Mesothelial cell of epicardium (in vitro differentiated cells): ENCODE measurements around the gene MYO9B. TPM values are rescaled to one million over a fixed set of nuclear protein-coding genes. Genes with fewer than 3 reads are reported as not detected.
"Not testable (repeated sequence)": the region's sequence is repeated elsewhere in the genome, so short reads cannot be mapped to it uniquely, and the experiment has no call there.

Experiments used
- DNase-seq, 2 experiments: peaks; one replicate each; pipeline ENCODE4 v3.0.0; 2021; ENCODE audit warnings: low spot score in 2 of 2; ENCODE audit not compliant: unreplicated experiment in 2 of 2
- H3K27ac Mint-ChIP-seq: 2 replicates; pipeline ENCODE4 v1.8.0; 2021; ENCODE audit warnings: mixed read lengths
- H3K27me3 Mint-ChIP-seq: 2 replicates; pipeline ENCODE4 v1.8.0; 2021; ENCODE audit warnings: low read depth, mixed read lengths
- H3K36me3 Mint-ChIP-seq: 2 replicates; pipeline ENCODE4 v1.8.0; 2021; ENCODE audit warnings: mixed read lengths
- H3K4me1 Mint-ChIP-seq: 2 replicates; pipeline ENCODE4 v1.8.0; 2021; ENCODE audit warnings: mixed read lengths
- H3K4me3 Mint-ChIP-seq: 2 replicates; pipeline ENCODE4 v1.8.0; 2021; ENCODE audit warnings: mild to moderate bottlenecking, moderate library complexity, mixed read lengths
- H3K9me3 Mint-ChIP-seq: 2 replicates; pipeline ENCODE4 v1.8.0; 2021; ENCODE audit warnings: mixed read lengths
- CTCF ChIP-seq: fragments of 200-600 bp; sonication (generic); IDR thresholded peaks from one replicate; pipeline ENCODE4 v1.5.0; 2021; ENCODE audit warnings: antibody characterized with exemption; ENCODE audit not compliant: unreplicated experiment
- total RNA-seq: library from RNA; stranded (reverse); gene quantifications from 3 replicates; pipeline ENCODE4 v1.2.1, GENCODE V29; 2021

The MYO9B gene
- total RNA-seq, 1 donor from 2014 or later = 90.8 TPM

GRCh38 chr19:17138937-17139598, 63.5 kb downstream of the MYO9B start:
- no peak for DNase-seq
- H3K4me1 Mint-ChIP-seq = peaks cover 28% of the 10 kb centered on the region

GRCh38 chr19:17144771-17145170, 69.2 kb downstream of the MYO9B start:
- H3K36me3 Mint-ChIP-seq = peaks cover 19% of the 10 kb centered on the region
- H3K27me3 Mint-ChIP-seq, DNase-seq, H3K4me1 Mint-ChIP-seq, H3K4me3 Mint-ChIP-seq, H3K9me3 Mint-ChIP-seq, H3K27ac Mint-ChIP-seq: not testable (repeated sequence)

More at GRCh38 chr19:17138937-17139598, 63.5 kb downstream of the MYO9B start:
- no peak overlapping the region for H3K4me3 Mint-ChIP-seq
- H3K9me3 Mint-ChIP-seq = no peaks in the 10 kb centered on the region
- no peaks in the 10 kb centered on the region for H3K27me3 Mint-ChIP-seq
- H3K27ac Mint-ChIP-seq = no peak overlapping the region
- peaks cover 13% of the 10 kb centered on the region for H3K36me3 Mint-ChIP-seq
- TF ChIP-seq CTCF = no peak

- Mint-ChIP-seq H3K4me1 (peaks cover 4% of the 10 kb centered on the region), H3K27me3 (no peaks in the 10 kb centered on the region), H3K9me3 (no peaks in the 10 kb centered on the region), H3K4me3 (no peak overlapping the region), H3K27ac (no peak overlapping the region), H3K36me3 (peaks cover 19% of the 10 kb centered on the region)
- no peak for TF ChIP-seq CTCF
- DNase-seq = no peak
These were observed 70.2 kb downstream of the MYO9B start for GRCh38 chr19:17145546-17146497.

GRCh38 chr19:17148130-17148529, 72.6 kb downstream of the MYO9B start:
- H3K4me3 Mint-ChIP-seq = no peak overlapping the region

GRCh38 chr19:17149393-17150135, 74.0 kb downstream of the MYO9B start:
- Mint-ChIP-seq H3K4me1 (peaks cover 4% of the 10 kb centered on the region), H3K36me3 (peaks cover 26% of the 10 kb centered on the region), H3K4me3 (no peak overlapping the region), H3K9me3 (no peaks in the 10 kb centered on the region), H3K27ac (peak overlapping the region; percentile 39), H3K27me3 (no peaks in the 10 kb centered on the region)
- TF ChIP-seq CTCF = no peak
- no peak for DNase-seq

More at GRCh38 chr19:17148130-17148529, 72.6 kb downstream of the MYO9B start:
- peaks cover 4% of the 10 kb centered on the region for H3K4me1 Mint-ChIP-seq
- H3K27me3 Mint-ChIP-seq = no peaks in the 10 kb centered on the region
- no peak overlapping the region for H3K27ac Mint-ChIP-seq
- DNase-seq = no peak
- no peaks in the 10 kb centered on the region for H3K9me3 Mint-ChIP-seq
- peaks cover 22% of the 10 kb centered on the region for H3K36me3 Mint-ChIP-seq
- no peak for TF ChIP-seq CTCF
